Stimulated activated CD4-positive, alpha-beta T cell treated with anti-CD3 and anti-CD28 coated beads, Interleukin-4, amount 100 ng/mL, for 1 hour (primary cell): ENCODE measurements around the gene CX3CR1.

Experiments used
- DNase-seq: peaks from one replicate; pipeline ENCODE4 v3.0.0-alpha.2; 2020

CX3CR1 gene

GRCh38 chr3:39290255-39290654, 10.4 kb upstream of the CX3CR1 start:
- no peak for DNase-seq

- DNase-seq, result no peak
These were observed 9.3 kb upstream of the CX3CR1 start for GRCh38 chr3:39289107-39289506.

GRCh38 chr3:39288300-39288808, 8.5 kb upstream of the CX3CR1 start:
- peak; percentile 75 for DNase-seq

- no peak for DNase-seq
These were observed 7.7 kb upstream of the CX3CR1 start for GRCh38 chr3:39287216-39288164.

- DNase-seq, result no peak
These were observed 6.9 kb upstream of the CX3CR1 start for GRCh38 chr3:39286771-39287170.

GRCh38 chr3:39285332-39285731, 5.5 kb upstream of the CX3CR1 start:
- no peak for DNase-seq

GRCh38 chr3:39284457-39284881, 4.6 kb upstream of the CX3CR1 start:
- DNase-seq, result no peak

- no peak for DNase-seq
These were observed 2.2 kb upstream of the CX3CR1 start for GRCh38 chr3:39282057-39282456.

- no peak for DNase-seq
These were observed 1.7 kb upstream of the CX3CR1 start for GRCh38 chr3:39281533-39281932.

- no peak for DNase-seq
These were observed 735 bp upstream of the CX3CR1 start for GRCh38 chr3:39280571-39280970.

GRCh38 chr3:39278616-39278935, 1.3 kb downstream of the CX3CR1 start:
- DNase-seq, result no peak

- no peak for DNase-seq
These were observed 1.8 kb downstream of the CX3CR1 start for GRCh38 chr3:39277893-39278615.

GRCh38 chr3:39276746-39277145, 3.1 kb downstream of the CX3CR1 start:
- no peak for DNase-seq

- no peak for DNase-seq
These were observed 3.8 kb downstream of the CX3CR1 start for GRCh38 chr3:39275963-39276593.

- no peak for DNase-seq
These were observed 4.8 kb downstream of the CX3CR1 start for GRCh38 chr3:39275052-39275451.

GRCh38 chr3:39273119-39273518, 6.7 kb downstream of the CX3CR1 start:
- no peak for DNase-seq

GRCh38 chr3:39272191-39272590, 7.6 kb downstream of the CX3CR1 start:
- DNase-seq, result no peak

- no peak for DNase-seq
These were observed 8.4 kb downstream of the CX3CR1 start for GRCh38 chr3:39271363-39271914.

GRCh38 chr3:39269528-39269927, 10.3 kb downstream of the CX3CR1 start:
- DNase-seq, result no peak

- no peak for DNase-seq
These were observed 11.3 kb downstream of the CX3CR1 start for GRCh38 chr3:39268549-39268900.

GRCh38 chr3:39267631-39268548, 11.9 kb downstream of the CX3CR1 start:
- peak; percentile 63 for DNase-seq

GRCh38 chr3:39264053-39264452, 15.8 kb downstream of the CX3CR1 start:
- no peak for DNase-seq
